ENCODE results near the gene C1orf52.
A peak's percentile ranks its signal among the peaks of the same experiment; 100 is the strongest.
"Not testable (repeated sequence)": the region's sequence is repeated elsewhere in the genome, so short reads cannot be mapped to it uniquely, and the experiment has no call there.

The C1orf52 gene

DNA sequence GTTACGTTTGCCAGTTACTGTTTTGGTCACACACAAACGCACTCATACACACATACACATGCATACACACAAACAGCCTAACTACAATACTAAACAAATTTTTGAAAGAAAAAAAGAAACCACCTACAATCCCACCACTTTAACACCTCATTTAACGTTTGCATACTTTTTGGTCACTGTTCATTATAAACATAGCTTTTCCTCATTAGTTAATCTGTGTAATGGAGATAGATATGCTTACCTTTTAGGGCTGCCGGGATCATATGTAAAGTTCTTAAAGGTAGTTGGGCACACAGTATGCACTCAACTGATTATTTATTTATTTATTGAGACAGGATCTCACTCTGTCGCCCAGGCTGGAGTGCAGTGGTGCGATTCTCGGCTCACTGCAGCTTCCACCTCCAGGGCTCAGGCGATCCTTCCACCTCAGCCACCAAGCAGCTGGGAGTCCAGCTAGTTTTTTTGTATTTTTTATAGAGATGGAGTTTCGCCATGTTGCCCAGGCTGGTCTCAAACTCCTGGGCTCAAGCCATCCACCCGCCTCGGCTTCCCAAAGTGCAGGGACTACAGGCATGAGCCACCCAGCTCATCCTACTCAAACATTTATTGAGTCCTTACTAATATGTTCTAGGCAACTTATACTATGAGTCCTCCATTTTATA lies 17.6 kb upstream of the C1orf52 start:
- no peak for DNase-seq

DNA sequence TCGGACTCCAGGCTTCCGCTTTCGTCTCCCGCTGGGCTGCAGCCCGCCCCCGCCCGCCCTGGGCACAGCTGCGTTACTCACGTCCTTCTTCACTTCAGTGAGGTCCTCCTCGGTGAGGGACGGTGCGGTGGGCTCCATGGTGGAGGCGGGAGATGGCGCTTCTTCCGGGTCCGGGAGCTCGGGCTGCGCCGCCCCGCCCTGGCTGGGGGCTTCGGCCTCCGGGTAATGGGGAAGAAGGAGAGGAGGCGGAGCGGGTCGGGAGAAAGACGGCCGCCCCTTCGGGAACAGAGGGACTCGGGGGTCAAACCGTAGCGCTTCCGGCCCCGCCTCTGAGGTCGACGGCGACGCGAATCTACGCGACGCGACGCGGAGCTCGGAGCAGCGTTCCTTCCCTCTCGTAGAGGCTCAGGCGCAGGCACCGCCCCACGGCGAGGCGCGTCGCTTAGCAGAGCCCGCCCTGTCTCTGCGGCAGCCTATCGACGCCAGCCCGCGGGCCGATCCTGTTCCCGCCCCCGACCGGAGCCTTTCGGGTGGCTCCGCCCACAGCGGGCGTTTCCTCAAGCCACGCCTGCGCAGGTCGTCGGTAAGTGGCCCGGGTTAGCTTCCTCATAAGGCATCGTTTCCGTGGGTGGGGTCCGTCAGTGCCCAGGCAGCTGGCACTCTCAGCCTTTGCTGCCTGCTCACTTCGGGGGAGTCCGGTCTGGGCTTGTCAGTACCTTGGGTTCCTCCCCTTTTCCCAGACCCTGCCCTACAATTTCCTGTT lies 16.9 kb upstream of the C1orf52 start, which contains the start of gene BCL10:
TSS of gene BCL10 (minus strand) at position 418 of the 763 bp plus-strand sequence. CDS start at position 138, 280 bp downstream.
- peak; percentile 100 for DNase-seq

DNA sequence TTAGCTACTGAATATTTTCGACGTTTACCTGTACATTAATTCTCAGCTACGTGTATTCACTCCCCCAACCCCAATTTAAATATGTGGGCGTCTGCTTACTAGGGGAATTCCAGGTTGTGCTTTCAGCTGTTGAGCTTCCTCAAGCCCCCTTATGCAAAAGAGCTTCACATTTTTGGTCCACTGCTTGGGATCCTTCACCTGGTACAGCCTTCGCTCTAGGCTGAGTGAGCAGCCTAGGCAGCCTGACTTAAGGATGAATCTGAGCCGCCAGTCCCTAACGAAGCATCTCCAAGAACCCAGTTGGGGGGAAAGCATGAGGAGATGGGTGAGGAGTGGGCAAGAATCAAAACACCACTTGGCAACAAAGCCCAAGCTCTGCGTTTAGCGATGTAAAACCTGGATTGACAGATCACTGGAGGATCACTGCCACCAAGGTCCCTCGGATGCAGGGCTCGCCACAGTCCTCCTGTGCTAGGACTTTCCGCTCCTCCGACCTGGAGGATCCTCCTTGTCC lies 16.3 kb upstream of the C1orf52 start:
- peak; percentile 38 for DNase-seq

DNA sequence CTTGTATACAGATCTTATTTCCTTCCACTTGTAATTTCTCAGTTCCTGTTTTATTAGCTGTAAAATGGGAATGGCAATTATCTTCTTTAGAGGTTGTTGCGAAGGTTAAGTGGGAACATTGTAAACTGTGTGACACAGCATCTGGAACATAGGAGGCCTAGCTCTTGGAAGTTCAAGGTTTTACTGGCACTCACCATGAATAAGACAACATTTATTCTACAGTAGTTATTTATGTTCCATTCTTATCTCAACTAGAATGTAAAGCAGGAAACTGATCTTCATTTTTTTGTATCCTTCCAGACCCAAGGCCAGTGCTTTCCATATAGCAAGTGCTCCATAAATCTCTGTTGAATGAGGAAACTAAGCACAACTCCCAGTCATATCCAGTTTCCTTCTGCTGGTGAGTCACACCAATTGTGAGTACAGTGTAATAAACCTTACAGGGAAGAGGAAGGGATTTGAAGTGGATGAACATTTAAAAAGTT lies 15.5 kb upstream of the C1orf52 start:
- peak; percentile 74 for DNase-seq

DNA sequence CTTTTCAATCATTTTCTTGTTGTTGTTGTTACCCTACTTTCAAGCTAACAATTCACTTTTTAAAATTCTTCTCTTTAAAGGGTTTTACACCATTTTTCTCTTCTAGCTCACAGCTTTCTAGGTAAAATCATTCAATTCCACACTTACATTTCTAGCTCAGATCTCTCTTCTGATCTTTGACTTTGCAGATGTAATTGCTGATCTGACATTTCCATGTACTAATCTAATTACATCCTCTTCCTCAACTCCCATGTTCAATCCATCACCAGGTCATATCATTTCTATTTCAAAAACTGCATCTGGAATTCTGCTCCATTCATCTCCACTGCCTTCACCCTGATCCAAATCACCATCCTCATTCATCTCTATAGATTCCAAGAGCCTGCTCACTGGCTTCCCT lies 13.9 kb upstream of the C1orf52 start:
- no peak for DNase-seq

DNA sequence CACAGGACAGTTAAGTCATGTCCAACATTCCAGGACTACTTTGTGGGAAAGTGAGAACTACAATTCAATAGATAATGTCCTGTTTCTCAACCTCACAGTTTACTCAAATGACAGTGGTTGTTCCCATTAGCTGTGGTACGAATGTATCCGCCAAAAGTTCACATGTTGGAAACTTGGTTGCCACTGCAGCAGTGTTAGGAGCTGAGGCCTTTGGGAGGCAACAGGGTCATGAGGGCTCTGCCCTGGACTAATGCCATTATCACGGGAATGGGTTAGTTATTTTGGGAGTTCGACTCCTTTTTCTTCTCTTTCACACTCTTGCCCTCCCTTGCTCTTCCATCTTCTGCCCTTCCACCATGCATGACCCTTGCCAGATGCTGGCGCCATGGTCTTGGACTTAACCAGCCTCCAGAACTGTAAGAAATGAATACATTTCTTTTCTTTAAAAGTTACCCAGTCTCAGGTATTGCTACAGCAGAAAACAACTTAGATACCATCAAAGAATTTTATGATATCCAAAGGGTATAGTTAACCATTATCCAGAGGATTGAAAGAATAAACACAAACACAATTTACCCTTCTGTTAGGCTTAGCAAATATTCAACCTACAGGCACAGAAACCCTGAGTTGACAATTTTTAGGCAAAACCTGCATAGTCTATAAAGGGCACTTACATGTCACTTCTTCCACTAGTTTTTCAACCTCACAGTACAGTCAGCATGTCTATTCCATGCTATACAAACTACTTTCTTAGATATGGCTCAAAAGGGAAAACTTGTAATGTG lies 9.5 kb upstream of the C1orf52 start:
- no peak for DNase-seq

DNA sequence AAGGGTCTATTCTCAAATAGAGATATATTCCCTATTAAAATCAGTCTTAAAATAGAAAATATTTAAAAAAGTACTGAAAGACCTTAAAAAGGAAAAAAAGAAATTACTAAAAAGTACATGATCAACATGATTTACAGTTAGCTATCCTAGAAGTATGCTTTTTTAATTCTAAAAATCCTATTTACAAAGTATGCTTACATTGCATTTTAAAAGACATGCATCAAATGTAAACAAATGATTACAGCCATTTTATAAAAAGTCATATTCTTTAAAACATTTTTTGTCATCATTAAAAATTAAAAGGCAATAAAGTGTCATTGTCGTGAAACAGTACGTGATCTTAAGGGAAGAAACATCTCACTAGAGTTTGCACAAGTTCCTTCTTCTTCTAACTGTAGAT lies 7.9 kb upstream of the C1orf52 start:
- DNase-seq: no peak

DNA sequence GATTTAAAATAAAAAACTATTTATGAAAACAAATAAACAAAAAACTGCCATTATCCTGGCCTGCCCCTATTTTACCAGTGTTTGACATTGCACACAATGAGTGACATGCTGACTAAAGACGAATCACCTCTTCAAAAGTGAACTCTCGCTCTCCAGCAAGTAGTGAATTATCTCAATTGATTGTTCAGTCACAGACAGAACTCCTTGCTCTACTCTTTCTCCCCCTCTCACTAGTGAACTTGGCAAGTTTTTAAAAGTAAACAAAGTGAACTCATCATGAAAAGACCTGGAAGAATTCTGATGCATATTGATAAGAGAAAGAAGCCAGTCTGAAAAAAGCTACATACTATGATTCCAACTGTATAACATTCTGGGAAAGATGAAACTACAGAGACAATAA lies 4.7 kb upstream of the C1orf52 start:
- no peak for DNase-seq

DNA sequence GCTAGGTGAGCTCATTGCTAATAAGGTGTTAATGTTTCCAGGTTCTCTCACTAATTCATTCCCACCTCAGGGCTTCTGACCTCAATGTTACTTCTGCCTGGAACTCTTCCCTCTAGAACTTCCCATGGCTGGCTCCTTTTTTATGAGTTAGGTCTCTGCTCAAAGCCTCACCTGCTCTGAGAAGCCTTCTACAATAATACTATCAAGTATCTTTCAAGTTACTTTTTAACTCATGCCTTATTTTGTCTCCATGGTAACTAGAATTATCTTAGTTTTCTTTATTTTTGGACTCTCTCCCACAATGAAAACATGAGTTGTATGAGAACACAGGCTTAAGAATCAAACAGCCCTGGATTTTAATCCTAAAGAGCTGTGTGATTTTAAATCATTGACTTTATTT lies 3.5 kb upstream of the C1orf52 start:
- no peak for DNase-seq

DNA sequence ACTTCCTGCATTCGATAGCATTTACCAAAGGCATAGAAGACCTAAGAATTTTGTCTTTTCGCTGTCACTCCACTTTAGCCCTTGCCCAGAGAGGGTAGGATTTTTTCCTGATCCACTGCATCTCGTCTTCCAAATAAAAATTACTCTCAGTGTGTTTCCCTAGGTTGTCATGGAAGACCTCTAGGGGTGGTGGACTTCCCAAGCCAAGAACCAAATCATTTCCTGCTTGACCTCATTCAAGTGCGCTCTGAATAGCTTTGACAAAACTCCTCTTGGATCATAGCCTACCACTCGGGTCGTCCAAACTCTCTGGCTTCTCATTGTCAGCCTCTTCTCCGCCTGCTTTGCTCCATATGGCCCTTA lies 431 bp upstream of the C1orf52 start:
- no peak for DNase-seq

DNA sequence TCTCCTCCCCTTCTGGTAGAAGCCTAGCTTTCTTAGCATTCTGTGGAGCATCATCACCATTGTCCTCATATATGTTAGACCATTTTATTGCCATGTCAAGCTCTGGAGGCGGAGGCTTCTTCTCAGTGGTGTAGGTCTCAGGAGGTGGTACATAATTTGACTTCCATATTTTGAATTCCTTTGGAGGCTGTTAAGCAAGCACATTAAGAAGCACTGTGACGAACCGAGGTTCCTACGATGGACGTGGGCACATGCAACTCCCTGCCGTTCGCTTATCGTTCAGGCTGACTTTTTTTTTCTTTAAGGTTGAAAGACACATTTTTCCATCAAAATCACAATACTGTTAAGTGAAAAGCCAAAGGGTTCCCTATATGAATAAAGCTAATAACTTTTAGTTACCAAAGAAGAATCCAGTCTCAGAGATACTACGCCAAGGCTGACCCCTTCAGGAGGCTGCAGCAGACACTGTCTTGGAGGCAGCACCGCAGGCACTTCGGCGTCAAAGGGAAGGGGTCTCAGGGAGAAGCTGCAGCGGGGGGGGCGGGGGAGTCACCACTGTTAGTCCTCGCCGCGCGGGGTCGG lies 835 bp downstream of the C1orf52 start:
- peak; percentile 21 for DNase-seq

DNA sequence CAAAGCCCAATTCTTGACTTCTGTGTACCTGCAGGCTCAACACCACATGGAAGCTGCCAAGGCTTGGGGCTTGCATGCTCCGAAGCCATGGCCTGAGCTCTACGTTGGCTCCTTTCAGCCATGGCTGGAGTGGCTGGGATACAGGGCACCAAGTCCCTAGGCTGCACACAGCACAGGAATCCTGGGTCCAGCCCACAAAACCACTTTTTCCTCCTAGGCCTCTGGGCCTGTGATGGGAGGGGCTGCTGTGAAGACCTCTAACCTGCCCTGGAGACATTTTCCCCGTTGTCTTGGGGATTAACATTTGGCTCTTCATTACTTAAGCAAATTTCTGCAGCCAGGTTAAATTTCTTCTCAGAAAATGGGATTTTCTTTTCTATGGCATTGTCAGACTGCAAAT lies 10.4 kb downstream of the C1orf52 start:
- DNase-seq: not testable (repeated sequence)

DNA sequence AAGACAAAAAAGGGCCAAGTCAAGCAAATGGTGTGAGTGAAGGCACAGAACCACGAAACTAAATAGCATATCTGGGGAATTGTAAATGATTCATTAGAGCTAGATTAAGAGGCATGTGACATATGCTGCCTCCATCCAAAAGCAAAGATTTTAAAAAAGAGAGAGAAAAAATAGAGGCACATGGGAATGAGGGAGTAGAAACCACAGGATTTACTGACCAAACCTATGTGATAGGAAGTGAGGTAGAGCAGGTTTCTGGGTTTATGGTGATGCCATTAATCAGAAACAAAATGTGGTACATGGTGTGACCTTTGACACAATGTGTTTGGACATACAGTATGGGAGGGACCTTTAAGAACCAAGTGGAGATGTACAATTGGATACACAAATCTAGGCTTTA lies 13.6 kb downstream of the C1orf52 start:
- DNase-seq: no peak

DNA sequence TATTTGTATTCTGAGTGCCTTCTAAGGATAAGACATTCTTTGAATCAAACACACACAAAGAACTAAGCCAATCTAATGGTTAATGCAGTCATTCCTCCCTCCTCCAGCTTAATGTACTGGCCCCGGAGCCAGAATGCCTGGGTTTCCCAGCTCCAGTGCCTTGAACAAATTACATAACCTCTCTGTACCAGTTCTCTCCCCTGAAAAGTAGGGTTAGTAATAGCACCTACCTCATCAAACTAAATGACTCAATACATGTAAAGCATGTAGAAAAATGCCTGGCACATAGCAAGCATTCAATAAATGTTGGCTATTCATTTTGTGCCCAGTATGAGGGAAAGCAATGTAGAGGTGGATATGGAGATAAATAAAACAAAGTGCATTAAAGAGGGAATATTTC lies 14.0 kb downstream of the C1orf52 start:
- no peak for DNase-seq

DNA sequence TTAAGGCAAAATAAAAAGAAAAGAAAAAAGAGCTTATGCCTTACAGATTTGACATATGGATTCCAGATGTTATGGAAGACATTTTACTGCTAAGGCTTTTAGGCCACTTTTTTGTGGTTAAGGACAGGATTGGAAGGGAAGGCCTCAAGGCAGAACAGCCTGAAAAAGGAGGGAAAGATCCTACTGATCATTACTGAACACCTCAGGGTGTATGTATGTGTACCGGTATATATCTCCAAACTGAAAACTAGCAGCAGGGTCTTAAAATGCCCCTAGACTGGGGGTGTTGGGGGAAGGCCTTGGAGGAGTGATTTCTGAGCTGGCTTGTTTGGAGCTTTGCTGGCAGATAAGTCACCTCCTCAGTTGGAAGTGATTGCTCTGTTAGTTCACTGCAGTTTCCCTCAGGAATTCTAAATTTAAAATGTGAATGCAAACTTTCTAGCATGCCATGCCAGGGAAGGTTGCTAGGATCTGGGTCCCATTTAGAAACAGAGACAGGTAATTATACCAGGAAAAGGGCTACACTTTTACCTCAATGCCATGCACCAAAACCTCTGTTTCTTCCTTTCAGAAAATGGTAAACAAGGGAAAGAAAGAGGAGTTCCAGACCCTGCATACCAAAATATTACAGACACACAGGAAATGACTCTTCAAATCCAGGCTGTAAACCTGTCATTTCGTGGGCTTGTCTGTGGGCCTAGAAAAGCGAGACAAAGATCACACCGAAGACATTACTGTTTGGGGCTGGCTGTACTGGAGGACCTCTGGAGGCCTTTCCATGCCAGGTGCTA lies 15.0 kb downstream of the C1orf52 start:
- DNase-seq: no peak

DNA sequence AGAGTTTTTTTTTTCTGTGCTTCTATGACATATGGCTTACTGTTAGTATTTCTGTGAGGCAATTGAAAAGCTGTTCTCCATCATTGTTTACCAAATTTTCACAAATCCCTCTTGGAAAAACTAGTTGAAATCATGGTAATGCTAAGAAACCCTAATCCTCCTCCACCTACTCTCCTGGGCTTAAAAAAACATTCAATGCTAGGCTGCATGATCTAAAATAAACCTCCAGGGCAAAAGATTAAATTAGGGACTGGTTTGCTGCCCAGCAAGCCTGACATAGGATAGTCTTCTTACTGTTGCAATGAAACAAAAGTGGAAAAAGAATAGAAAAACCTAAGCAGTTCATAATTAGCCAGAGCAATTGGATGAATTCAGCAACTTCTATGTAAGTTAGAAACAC lies 16.1 kb downstream of the C1orf52 start:
- DNase-seq: no peak

DNA sequence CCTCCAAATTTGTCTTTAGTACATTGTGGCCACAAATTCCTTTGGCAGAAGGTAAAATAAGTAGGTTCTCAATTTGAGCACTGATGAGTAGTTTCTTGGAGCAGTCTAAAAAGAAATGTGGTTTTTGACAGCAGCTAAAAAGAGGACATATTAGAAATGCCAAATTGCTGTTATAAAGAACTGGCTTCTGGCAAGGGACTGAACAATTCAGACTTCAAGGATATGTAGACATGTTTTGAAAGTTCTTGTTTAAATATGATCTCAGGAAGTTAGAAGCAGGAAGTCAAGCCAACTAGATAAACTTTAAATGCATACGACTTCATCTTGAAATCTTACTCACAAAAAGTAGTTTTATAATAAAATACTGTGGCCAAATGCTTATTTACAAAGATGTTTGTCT lies 18.8 kb downstream of the C1orf52 start:
- no peak for DNase-seq

DNA sequence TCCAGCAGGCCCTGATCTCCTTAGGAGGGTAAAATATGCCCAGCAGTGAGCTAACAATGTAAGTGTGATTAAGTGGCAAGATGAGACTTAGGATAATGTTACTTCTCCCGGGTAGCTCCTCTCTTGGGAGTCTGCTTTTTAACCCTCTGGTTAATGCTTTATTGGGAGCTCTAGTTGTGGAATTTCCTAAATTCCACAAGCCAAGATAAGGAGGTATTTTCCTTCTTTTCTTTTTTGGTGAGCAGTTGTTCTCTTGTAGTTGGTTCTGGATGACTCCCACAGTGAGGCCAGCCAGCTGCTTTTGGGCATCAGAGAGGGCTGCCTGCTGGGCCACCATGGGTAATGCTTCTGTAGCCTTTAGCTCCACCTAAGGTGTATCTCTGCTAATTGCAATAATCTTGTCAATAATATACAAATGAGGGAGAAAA lies 19.3 kb downstream of the C1orf52 start:
- DNase-seq: no peak

DNA sequence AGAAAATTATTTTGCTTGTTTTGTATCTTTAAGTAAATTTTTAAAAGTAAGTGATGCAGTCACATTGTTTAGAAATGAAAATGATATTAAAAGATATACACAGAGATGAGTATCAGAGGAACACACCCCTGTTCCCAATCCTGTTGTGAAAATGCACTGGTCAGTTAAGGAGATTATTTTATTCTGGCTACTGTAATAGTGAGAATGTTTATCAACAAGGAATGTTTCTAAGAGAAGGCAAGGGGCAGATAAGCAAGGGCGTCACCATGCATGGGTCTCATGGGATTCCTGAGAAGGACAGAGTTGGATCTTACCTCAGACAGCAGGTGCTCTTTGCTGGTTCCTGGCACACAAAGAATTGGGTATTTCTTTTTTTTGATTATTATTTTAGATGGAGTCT lies 21.8 kb downstream of the C1orf52 start:
- no peak for DNase-seq

DNA sequence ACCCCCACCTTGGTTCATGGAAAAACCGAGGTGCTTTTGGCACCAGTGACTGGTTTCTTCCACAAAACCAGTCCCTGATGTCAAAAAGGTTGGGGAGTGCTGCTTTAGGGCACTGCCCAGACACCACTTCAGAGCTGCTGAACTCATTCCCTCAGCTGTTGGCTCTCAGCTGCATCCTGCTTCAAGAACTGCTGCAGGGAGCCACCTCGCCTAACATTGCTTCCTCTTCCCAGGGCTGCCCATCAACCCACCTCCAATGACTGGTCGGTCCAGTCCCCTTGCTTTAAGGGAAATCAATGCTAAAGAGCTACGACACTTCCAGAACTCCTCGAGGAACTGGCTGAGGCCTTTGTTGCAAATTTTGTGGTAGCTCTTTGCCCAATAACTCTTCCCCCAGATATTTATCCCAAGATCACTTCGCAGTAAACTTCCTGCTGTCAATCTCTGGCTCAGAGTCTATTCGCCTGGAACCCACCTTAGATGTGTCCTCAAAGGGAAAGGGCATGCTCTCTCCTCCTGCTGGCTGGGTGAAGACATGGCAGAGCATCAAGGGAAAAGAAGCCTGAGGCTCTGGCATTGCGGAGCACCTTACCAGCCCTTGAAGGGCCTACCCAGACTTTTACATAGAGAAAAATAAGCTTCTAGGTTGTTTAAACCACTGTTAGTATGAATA lies 29.0 kb downstream of the C1orf52 start:
- no peak for DNase-seq

DNA sequence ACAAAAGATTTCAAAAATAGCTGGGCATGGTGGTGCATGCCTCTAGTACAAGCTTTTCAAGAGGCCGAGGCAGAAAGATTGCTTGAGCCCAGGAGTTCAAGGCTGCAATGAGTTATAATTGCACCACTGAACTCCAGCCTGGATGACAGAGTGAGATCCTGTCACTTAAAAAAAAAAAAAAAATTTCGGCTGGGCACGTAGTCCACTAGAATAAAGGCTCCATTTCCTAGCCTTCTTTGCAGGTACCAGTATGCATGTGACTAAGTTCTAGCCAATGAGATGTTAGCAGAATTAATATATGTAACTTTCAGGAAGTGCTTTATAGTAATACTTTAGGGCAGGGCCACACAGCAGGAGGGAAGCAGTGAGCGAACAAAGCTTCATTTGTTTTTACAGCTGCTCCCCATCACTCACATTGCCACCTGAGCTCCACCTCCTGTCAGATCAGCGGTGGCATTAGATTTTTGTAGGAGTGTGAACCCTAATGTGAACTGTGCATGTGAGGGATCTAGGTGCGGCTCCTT lies 29.8 kb downstream of the C1orf52 start:
- no peak for DNase-seq

All from suppressor macrophage treated with lipopolysaccharide for 4 hours (primary cell).